GM23248 (cell line): Measurements from ENCODE around the gene TRPV2.

Source experiments
- EZH2 ChIP-seq: fragments of 200-600 bp; sonication (generic); IDR thresholded peaks from 2 replicates; pipeline ENCODE4 v1.6.1; 2018; ENCODE audit warnings: antibody characterized with exemption, mild to moderate bottlenecking; ENCODE audit not compliant: insufficient read depth, poor library complexity, severe bottlenecking
- EZH2phosphoT487 ChIP-seq: fragments of 200-600 bp; sonication (generic); IDR thresholded peaks from 2 replicates; pipeline ENCODE4 v1.6.1; 2018; ENCODE audit warnings: antibody characterized with exemption, moderate library complexity, mild to moderate bottlenecking, low read depth; ENCODE audit not compliant: insufficient read depth

- TF ChIP-seq EZH2 (no peak), EZH2phosphoT487 (no peak)
These were observed 61.9 kb downstream of the TRPV2 start for GRCh38 chr17:16477255-16477654.
